ENCODE results near the gene TUBAL3.

- TF ChIP-seq, protein P1, sequence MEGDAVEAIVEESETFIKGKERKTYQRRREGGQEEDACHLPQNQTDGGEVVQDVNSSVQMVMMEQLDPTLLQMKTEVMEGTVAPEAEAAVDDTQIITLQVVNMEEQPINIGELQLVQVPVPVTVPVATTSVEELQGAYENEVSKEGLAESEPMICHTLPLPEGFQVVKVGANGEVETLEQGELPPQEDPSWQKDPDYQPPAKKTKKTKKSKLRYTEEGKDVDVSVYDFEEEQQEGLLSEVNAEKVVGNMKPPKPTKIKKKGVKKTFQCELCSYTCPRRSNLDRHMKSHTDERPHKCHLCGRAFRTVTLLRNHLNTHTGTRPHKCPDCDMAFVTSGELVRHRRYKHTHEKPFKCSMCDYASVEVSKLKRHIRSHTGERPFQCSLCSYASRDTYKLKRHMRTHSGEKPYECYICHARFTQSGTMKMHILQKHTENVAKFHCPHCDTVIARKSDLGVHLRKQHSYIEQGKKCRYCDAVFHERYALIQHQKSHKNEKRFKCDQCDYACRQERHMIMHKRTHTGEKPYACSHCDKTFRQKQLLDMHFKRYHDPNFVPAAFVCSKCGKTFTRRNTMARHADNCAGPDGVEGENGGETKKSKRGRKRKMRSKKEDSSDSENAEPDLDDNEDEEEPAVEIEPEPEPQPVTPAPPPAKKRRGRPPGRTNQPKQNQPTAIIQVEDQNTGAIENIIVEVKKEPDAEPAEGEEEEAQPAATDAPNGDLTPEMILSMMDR (IDR thresholded peaks at IDR 0.05 in 2 of 3, conservative IDR thresholded peaks at IDR 0.05 in 1 of 3; ENCODE audit: borderline replicate concordance in 1 of 3, insufficient read depth in 1 of 3, low read depth in 2 of 3, low read length in 2 of 3): no peak
- TF ChIP-seq EGR1 (IDR thresholded peaks at IDR 0.05; ENCODE audit: low read depth) (no peak), RAD21 (IDR thresholded peaks at IDR 0.05; ENCODE audit: low read depth) (no peak), POLR2A (IDR thresholded peaks at IDR 0.05; ENCODE audit: borderline replicate concordance, extremely low read depth, insufficient read depth, insufficient read length) (no peak), YY1 (IDR thresholded peaks at IDR 0.05; ENCODE audit: extremely low read depth, insufficient replicate concordance, low read depth, low read length) (no peak), EZH2 (IDR thresholded peaks at IDR 0.05) (no peak), POLR2AphosphoS5 (IDR thresholded peaks at IDR 0.05; ENCODE audit: low read depth, low read length) (no peak)
- TF ChIP-seq, protein P2, sequence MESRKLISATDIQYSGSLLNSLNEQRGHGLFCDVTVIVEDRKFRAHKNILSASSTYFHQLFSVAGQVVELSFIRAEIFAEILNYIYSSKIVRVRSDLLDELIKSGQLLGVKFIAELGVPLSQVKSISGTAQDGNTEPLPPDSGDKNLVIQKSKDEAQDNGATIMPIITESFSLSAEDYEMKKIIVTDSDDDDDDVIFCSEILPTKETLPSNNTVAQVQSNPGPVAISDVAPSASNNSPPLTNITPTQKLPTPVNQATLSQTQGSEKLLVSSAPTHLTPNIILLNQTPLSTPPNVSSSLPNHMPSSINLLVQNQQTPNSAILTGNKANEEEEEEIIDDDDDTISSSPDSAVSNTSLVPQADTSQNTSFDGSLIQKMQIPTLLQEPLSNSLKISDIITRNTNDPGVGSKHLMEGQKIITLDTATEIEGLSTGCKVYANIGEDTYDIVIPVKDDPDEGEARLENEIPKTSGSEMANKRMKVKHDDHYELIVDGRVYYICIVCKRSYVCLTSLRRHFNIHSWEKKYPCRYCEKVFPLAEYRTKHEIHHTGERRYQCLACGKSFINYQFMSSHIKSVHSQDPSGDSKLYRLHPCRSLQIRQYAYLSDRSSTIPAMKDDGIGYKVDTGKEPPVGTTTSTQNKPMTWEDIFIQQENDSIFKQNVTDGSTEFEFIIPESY (IDR thresholded peaks at IDR 0.05; ENCODE audit: extremely low read depth, insufficient replicate concordance, low read length): no peak
- TF ChIP-seq, protein P3, sequence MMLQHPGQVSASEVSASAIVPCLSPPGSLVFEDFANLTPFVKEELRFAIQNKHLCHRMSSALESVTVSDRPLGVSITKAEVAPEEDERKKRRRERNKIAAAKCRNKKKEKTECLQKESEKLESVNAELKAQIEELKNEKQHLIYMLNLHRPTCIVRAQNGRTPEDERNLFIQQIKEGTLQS (IDR thresholded peaks at IDR 0.05): no peak
Observed at GRCh38 chr10:5356302-5356763, 48.3 kb downstream of the TUBAL3 start.

Measured in HCT116 (cell line).